ENCODE results near the gene NOVA2. TPM values are rescaled to one million over a fixed set of nuclear protein-coding genes. Genes with fewer than 3 reads are reported as not detected.

The NOVA2 gene
- total RNA-seq, 4 donors from 2014 or later: 1.2 to 4.6 (median 2.7) TPM

DNA sequence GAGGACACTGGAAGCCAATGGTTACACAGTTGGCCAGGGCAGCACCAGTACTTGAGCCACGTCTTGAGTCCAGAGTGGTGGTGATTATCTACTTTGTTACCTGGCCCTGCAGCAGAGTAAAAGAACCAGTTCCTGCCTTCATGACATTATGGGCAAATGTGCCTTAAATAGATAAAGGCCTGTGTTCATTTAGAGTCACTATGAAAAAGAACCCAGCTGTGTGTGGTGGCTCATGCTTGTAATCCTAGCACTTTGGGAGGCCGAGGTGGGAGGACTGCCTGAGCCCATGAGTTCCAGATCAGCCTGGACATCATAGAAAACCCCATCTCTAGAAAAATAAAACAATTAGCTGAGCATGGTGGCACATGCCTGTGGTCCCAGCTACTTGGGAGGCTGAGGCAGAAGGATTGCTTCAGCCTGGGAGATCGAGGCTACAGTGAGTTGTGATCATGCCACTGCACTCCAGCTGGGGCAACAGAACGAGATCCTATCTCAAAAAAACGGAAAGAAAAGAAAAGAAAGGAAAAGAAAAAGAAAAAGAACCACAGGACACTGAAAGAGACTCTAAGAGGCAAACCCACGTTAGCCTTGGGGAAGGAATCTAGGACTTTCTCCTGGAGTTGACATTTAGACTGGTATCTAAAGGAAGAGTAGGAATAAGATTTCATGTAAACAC lies 84.3 kb downstream of the NOVA2 start:
- intact Hi-C loops (cut with DNase I): no loop called here
- Histone ChIP-seq H3K27me3 (no peaks in the 10 kb centered on the region), H3K27ac (replicated peaks in 1 of 4) (no peak overlapping the region), H3K9me3 (no peaks in the 10 kb centered on the region), H3K4me1 (peaks cover 11 to 27% (median 25%) of the 10 kb centered on the region in 4 donors), H3K4me3 (no peak overlapping the region), H3K36me3 (peaks cover 1 to 36% (median 16%) of the 10 kb centered on the region in 4 donors)
- no peak for DNase-seq (ENCODE audit: extremely low spot score)
- WGBS: 79% methylated on average over 6 of the region's 6 CpGs
- no peak for TF ChIP-seq EP300 (IDR thresholded peaks at IDR 0.05)
- TF ChIP-seq POLR2AphosphoS5 (IDR thresholded peaks at IDR 0.05): no peak
- TF ChIP-seq, protein P1, sequence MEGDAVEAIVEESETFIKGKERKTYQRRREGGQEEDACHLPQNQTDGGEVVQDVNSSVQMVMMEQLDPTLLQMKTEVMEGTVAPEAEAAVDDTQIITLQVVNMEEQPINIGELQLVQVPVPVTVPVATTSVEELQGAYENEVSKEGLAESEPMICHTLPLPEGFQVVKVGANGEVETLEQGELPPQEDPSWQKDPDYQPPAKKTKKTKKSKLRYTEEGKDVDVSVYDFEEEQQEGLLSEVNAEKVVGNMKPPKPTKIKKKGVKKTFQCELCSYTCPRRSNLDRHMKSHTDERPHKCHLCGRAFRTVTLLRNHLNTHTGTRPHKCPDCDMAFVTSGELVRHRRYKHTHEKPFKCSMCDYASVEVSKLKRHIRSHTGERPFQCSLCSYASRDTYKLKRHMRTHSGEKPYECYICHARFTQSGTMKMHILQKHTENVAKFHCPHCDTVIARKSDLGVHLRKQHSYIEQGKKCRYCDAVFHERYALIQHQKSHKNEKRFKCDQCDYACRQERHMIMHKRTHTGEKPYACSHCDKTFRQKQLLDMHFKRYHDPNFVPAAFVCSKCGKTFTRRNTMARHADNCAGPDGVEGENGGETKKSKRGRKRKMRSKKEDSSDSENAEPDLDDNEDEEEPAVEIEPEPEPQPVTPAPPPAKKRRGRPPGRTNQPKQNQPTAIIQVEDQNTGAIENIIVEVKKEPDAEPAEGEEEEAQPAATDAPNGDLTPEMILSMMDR (IDR thresholded peaks at IDR 0.05): no peak
- TF ChIP-seq POLR2A (IDR thresholded peaks at IDR 0.05; ENCODE audit: low read depth): no peak

DNA sequence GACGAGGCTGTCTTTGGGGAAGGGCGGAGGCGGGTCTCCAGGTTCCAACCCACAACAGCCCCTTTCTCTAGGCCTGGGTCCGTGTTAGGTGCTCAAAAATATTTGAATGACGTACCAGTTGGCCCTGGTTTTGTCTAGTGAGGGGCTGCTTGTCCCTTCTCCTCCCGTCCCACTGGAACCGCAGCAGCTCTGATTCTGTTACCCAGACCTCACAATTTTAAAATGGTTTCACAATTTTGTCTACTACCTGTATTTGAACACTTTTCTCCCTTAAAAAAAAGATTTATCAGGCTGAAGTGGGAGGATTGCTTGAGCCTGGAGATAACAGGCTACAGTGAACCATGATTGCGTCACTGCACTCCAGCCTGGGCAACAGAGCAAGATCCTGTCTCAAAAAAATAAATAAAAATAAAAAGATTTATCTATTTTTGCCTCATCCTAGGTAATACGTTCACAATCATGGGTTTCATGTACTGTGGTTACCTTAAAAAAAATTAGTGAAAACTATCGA lies 86.4 kb downstream of the NOVA2 start:
- H3K27ac ChIP-seq (replicated peaks in 1 of 4): peak overlapping the region; percentile 88 to 93 (median 90)
- TF ChIP-seq POLR2AphosphoS5 (IDR thresholded peaks at IDR 0.05) (no peak), EP300 (IDR thresholded peaks at IDR 0.05) (no peak), POLR2A (IDR thresholded peaks at IDR 0.05; ENCODE audit: low read depth) (no peak)
- TF ChIP-seq, protein P1 (IDR thresholded peaks at IDR 0.05): no peak
- peak overlapping the region; percentile 68 to 91 (median 78) for H3K4me3 ChIP-seq
- intact Hi-C loops (cut with DNase I): loop anchor here (2.0 kb wide), 1 partner anchor 24 kb away; the partner anchor contains the start of gene SYMPK
- no peaks in the 10 kb centered on the region for H3K9me3 ChIP-seq
- peaks cover 32 to 48% (median 46%) of the 10 kb centered on the region in 4 donors for H3K4me1 ChIP-seq
- H3K27me3 ChIP-seq: no peaks in the 10 kb centered on the region
- WGBS: 41% methylated on average over 10 of the region's 10 CpGs
- no peak for DNase-seq (ENCODE audit: extremely low spot score)
- H3K36me3 ChIP-seq: peaks cover 5 to 36% (median 18%) of the 10 kb centered on the region in 4 donors

DNA sequence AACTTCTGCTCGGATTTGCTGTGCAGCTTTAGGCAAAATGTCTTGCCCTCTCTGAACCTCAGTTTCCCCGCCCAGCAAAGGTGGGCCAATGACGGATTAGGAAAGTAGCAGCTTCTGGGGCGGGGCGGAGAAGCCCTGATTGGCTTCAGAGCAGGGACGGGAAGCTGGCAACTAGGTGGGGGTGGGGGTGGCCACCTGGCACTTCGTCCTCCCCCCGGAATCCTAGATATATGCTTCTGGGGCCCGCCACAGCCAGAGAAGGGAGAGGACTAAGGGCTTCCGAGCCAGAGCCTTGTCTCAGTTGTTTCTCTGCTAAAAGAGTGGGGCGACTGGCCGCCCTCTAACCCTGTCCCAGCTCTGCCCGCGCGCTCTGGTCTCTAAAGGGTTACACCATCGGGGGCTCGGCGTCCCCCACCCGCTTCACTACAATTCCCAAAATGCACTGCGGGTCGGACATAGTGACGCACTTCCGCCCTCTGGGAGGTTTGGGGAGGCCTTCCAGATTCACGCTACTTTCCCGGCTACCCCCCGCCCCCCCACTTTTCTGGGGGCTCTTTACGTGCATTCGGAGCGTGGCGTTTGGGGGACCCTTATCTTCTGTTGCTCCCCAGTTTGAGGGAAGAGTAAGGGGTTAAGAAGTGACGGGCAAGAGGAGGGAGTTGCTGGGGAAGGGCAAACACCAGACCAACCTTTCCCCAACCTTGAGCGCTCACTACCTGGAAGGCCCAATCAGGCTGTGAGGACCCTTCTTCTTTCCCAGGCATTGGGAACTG lies 87.1 kb downstream of the NOVA2 start:
- WGBS: 2% methylated on average over 28 of the region's 32 CpGs
- H3K4me1 ChIP-seq: peaks cover 32 to 51% (median 49%) of the 10 kb centered on the region in 4 donors
- H3K36me3 ChIP-seq: peaks cover 5 to 30% (median 18%) of the 10 kb centered on the region in 4 donors
- intact Hi-C loops (cut with DNase I): loop anchor here (2.0 kb wide), 1 partner anchor 24 kb away; the partner anchor contains the start of gene SYMPK
- no peaks in the 10 kb centered on the region for H3K27me3 ChIP-seq
- H3K27ac ChIP-seq (replicated peaks in 1 of 4): peak overlapping the region; percentile 88 to 93 (median 90)
- DNase-seq (ENCODE audit: extremely low spot score): peak; percentile 98
- H3K9me3 ChIP-seq: no peaks in the 10 kb centered on the region
- TF ChIP-seq POLR2A (IDR thresholded peaks at IDR 0.05; ENCODE audit: low read depth) (peak; percentile 32), EP300 (IDR thresholded peaks at IDR 0.05) (no peak), POLR2AphosphoS5 (IDR thresholded peaks at IDR 0.05) (peak; percentile 91 to 97)
- TF ChIP-seq, protein P1 (IDR thresholded peaks at IDR 0.05): peak in 1 of 3 experiments; percentile 28
- H3K4me3 ChIP-seq: peak overlapping the region; percentile 68 to 91 (median 78)

DNA sequence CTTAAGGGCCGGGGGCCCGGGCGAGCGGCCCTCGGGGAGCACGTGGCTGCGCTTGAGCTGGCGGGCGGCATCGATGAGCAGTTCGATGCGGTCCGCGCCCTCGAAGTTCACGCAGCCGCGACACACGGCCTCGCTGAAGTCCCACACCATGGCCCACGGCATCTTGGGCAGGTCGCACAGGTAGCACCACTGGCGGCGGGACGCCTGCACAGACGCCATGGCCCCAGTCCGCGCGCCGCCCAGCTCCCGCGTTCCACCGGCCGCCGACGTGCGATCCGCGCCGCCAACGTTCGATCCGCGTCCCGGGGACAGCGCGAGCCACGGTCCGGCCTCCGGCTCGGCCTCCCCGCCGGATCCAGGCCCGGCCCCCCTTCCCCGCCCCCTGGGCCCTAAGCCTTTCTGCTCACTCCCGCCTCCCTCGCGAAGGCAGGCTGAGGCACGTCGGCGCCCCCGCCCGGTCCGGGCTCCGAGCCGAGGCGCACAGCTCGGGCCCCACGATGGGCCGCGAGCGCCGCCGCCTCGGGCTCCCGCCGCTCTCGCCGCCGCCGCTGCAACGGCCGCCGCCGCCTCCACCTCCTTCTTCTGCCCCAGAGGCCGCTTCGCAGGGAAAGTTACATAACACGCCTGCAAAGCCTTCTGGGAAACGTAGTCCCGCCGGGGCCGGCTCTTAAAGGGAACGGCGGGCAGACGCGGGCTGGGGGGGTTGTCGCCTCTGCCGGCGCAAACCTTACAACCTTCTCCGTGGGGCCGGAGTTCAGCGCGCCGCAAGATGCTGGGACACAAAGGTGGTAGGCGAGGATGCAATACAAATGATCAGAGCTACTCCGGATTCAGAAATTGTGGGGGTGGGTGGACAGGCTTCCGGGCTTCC lies 87.9 kb downstream of the NOVA2 start, which contains the start of gene IRF2BP1:
Gene IRF2BP1 (minus strand): TSS at position 586 of the 871 bp plus-strand sequence. CDS start 367 bp downstream, at position 219.
- Histone ChIP-seq H3K4me1 (peaks cover 32 to 51% (median 49%) of the 10 kb centered on the region in 4 donors), H3K27me3 (no peaks in the 10 kb centered on the region), H3K27ac (replicated peaks in 1 of 4) (peak within 1 kb of the TSS; percentile 88 to 93 (median 90)), H3K9me3 (no peaks in the 10 kb centered on the region), H3K36me3 (peaks cover 5 to 25% (median 15%) of the 10 kb centered on the region in 4 donors), H3K4me3 (peak within 1 kb of the TSS; percentile 68 to 91 (median 78))
- WGBS: under 1% methylated on average over 38 of the region's 107 CpGs
- intact Hi-C loops (cut with DNase I): loop anchor here (2.0 kb wide), 1 partner anchor 23 kb away; the partner anchor contains the start of gene SYMPK
- peak; percentile 97 for DNase-seq (ENCODE audit: extremely low spot score)
- TF ChIP-seq, protein P1 (IDR thresholded peaks at IDR 0.05): peak in 1 of 3 experiments; percentile 39
- TF ChIP-seq POLR2AphosphoS5 (IDR thresholded peaks at IDR 0.05) (peak; percentile 80 to 91), POLR2A (IDR thresholded peaks at IDR 0.05; ENCODE audit: low read depth) (no peak), EP300 (IDR thresholded peaks at IDR 0.05) (no peak)

Measured in esophagus muscularis mucosa (tissue), 4 donors.